ENCODE data around the gene GTF2A1L. TPM values are rescaled to one million over a fixed set of nuclear protein-coding genes. Genes with fewer than 3 reads are reported as not detected.

GTF2A1L gene
- total RNA-seq, 1 donor from 2014 or later = 3.7 TPM

- no peak overlapping the region for H3K9ac ChIP-seq
- no peaks in the 10 kb centered on the region for H3K27me3 ChIP-seq
- peaks cover 18% of the 10 kb centered on the region for H3K36me3 Mint-ChIP-seq
- no peak overlapping the region for H3K27ac ChIP-seq
- no peak overlapping the region for H2AFZ ChIP-seq (replicated peaks)
- no peaks in the 10 kb centered on the region for H3K36me3 ChIP-seq
- DNase-seq (ENCODE audit: low spot score) = no peak
- H3K27me3 Mint-ChIP-seq (ENCODE audit: insufficient read depth, low read depth) = peaks cover 3% of the 10 kb centered on the region
- H3K4me1 Mint-ChIP-seq = peaks cover 18% of the 10 kb centered on the region
- H3F3A ChIP-seq (ENCODE audit: low read depth) = peaks cover 8% of the 10 kb centered on the region
- peaks cover 12% of the 10 kb centered on the region for H3K4me1 ChIP-seq
- H3K4me3 Mint-ChIP-seq = no peak overlapping the region
- no peak overlapping the region for H3K27ac Mint-ChIP-seq
- peaks cover 20% of the 10 kb centered on the region for H4K20me1 ChIP-seq (ENCODE audit: low read depth)
- no peak for TF ChIP-seq EZH2phosphoT487 (IDR thresholded peaks at IDR 0.05)
- no peak for TF ChIP-seq EZH2 (IDR thresholded peaks at IDR 0.05)
- no peak for TF ChIP-seq CTCF (IDR thresholded peaks at IDR 0.05)
- no peaks in the 10 kb centered on the region for H3K9me3 ChIP-seq (ENCODE audit: low read depth)
- peaks cover 9% of the 10 kb centered on the region for H3K9me3 Mint-ChIP-seq
- H3K4me2 ChIP-seq = no peak overlapping the region
- no peaks in the 10 kb centered on the region for H3K79me2 ChIP-seq (ENCODE audit: low read depth)
- no peak overlapping the region for H3K4me3 ChIP-seq
Measured at GRCh38 chr2:48574353-48575287, 43.0 kb upstream of the GTF2A1L start.

GRCh38 chr2:48578313-48578712 is 39.3 kb upstream of the GTF2A1L start:
- Histone ChIP-seq H3K27ac (no peak overlapping the region), H4K20me1 (ENCODE audit: low read depth) (no peaks in the 10 kb centered on the region), H2AFZ (replicated peaks) (no peak overlapping the region), H3K79me2 (ENCODE audit: low read depth) (no peaks in the 10 kb centered on the region), H3K27me3 (no peaks in the 10 kb centered on the region), H3K36me3 (peaks cover 3% of the 10 kb centered on the region), H3K4me2 (no peak overlapping the region), H3F3A (ENCODE audit: low read depth) (no peaks in the 10 kb centered on the region), H3K4me1 (no peaks in the 10 kb centered on the region), H3K9ac (no peak overlapping the region), H3K4me3 (no peak overlapping the region), H3K9me3 (ENCODE audit: low read depth) (no peaks in the 10 kb centered on the region)
- TF ChIP-seq EZH2phosphoT487 (IDR thresholded peaks at IDR 0.05) = no peak
- TF ChIP-seq EZH2 (IDR thresholded peaks at IDR 0.05) = no peak
- no peak for TF ChIP-seq CTCF (IDR thresholded peaks at IDR 0.05)
- Mint-ChIP-seq H3K4me1 (no peaks in the 10 kb centered on the region), H3K36me3 (peaks cover 40% of the 10 kb centered on the region), H3K9me3 (peaks cover 26% of the 10 kb centered on the region), H3K27ac (no peak overlapping the region), H3K27me3 (ENCODE audit: insufficient read depth, low read depth) (peaks cover 3% of the 10 kb centered on the region), H3K4me3 (no peak overlapping the region)
- DNase-seq (ENCODE audit: low spot score) = no peak

GRCh38 chr2:48583961-48584360 is 33.7 kb upstream of the GTF2A1L start:
- TF ChIP-seq CTCF (IDR thresholded peaks at IDR 0.05) (no peak), EZH2phosphoT487 (IDR thresholded peaks at IDR 0.05) (no peak), EZH2 (IDR thresholded peaks at IDR 0.05) (no peak)
- H3F3A ChIP-seq (ENCODE audit: low read depth) = peaks cover 46% of the 10 kb centered on the region
- Mint-ChIP-seq H3K4me3 (no peak overlapping the region), H3K36me3 (peaks cover 40% of the 10 kb centered on the region), H3K27me3 (ENCODE audit: insufficient read depth, low read depth) (peaks cover 2% of the 10 kb centered on the region), H3K27ac (no peak overlapping the region), H3K9me3 (peaks cover 17% of the 10 kb centered on the region), H3K4me1 (peaks cover 34% of the 10 kb centered on the region)
- no peaks in the 10 kb centered on the region for H4K20me1 ChIP-seq (ENCODE audit: low read depth)
- H3K36me3 ChIP-seq = peaks cover 3% of the 10 kb centered on the region
- H3K9ac ChIP-seq = no peak overlapping the region
- no peaks in the 10 kb centered on the region for H3K9me3 ChIP-seq (ENCODE audit: low read depth)
- no peak for DNase-seq (ENCODE audit: low spot score)
- H3K27me3 ChIP-seq = no peaks in the 10 kb centered on the region
- H3K27ac ChIP-seq = no peak overlapping the region
- peaks cover 5% of the 10 kb centered on the region for H3K79me2 ChIP-seq (ENCODE audit: low read depth)
- H3K4me3 ChIP-seq = no peak overlapping the region
- H3K4me2 ChIP-seq = no peak overlapping the region
- H3K4me1 ChIP-seq = peaks cover 35% of the 10 kb centered on the region
- H2AFZ ChIP-seq (replicated peaks) = no peak overlapping the region
